Muscle layer of duodenum (tissue), 2 donors: ENCODE measurements around the gene SDR39U1.
A peak's percentile ranks its signal among the peaks of the same experiment; 100 is the strongest.
"Not testable (repeated sequence)": the region's sequence is repeated elsewhere in the genome, so short reads cannot be mapped to it uniquely, and the experiment has no call there.

Experiments
- H3K27ac ChIP-seq: one replicate; pipeline ENCODE4 v1.7.0; 2013; ENCODE audit warnings: mild to moderate bottlenecking, low read length
- H3K27me3 ChIP-seq: one replicate; pipeline ENCODE4 v1.7.0; 2013; ENCODE audit warnings: low read depth, mild to moderate bottlenecking, control low read depth, low read length
- H3K36me3 ChIP-seq, 2 donors: one replicate each; pipeline ENCODE4 v1.7.0; 2013; ENCODE audit warnings: low read length in 2 of 2, control low read depth in 1 of 2, mild to moderate bottlenecking in 1 of 2; ENCODE audit not compliant: insufficient read depth in 2 of 2, control insufficient read depth in 1 of 2
- H3K4me1 ChIP-seq, 2 donors: one replicate each; pipeline ENCODE4 v1.7.0; 2013; ENCODE audit warnings: low read length in 2 of 2, mild to moderate bottlenecking in 2 of 2, control low read depth in 1 of 2, moderate library complexity in 1 of 2; ENCODE audit not compliant: insufficient read depth in 2 of 2, control insufficient read depth in 1 of 2
- H3K4me3 ChIP-seq, 2 donors: one replicate each; pipeline ENCODE4 v1.7.0; 2013; ENCODE audit warnings: low read length in 2 of 2, low read depth in 1 of 2, mild to moderate bottlenecking in 1 of 2
- H3K9me3 ChIP-seq, 2 donors: one replicate each; pipeline ENCODE4 v1.7.0; 2013; ENCODE audit warnings: low read length in 2 of 2, control low read depth in 1 of 2, mild to moderate bottlenecking in 1 of 2; ENCODE audit not compliant: control insufficient read depth in 1 of 2
- donor health status: healthy.

SDR39U1 gene

GRCh38 chr14:24442240-24443052, at the start of gene SDR39U1:
TSS of gene SDR39U1 (minus strand) at chr14:24442776. CDS start at chr14:24442769, 7 bp downstream.
- peak within 1 kb of the TSS; percentile 99 for H3K27ac ChIP-seq

GRCh38 chr14:24491586-24492408, 49.2 kb upstream of the SDR39U1 start:
- not testable (repeated sequence) for H3K4me1 ChIP-seq, H3K27me3 ChIP-seq, H3K9me3 ChIP-seq, H3K4me3 ChIP-seq, H3K36me3 ChIP-seq, H3K27ac ChIP-seq

More at GRCh38 chr14:24442240-24443052, at the start of gene SDR39U1:
- peaks cover 8 to 33% of the 10 kb centered on the region in 2 donors for H3K4me1 ChIP-seq
- no peaks in the 10 kb centered on the region for H3K27me3 ChIP-seq
- peaks cover 32 to 38% of the 10 kb centered on the region in 2 donors for H3K36me3 ChIP-seq
- no peaks in the 10 kb centered on the region for H3K9me3 ChIP-seq
- H3K4me3 ChIP-seq: peak within 1 kb of the TSS; percentile 71 to 88

GRCh38 chr14:24483604-24484252, 41.2 kb upstream of the SDR39U1 start:
- H3K36me3 ChIP-seq: no peaks in the 10 kb centered on the region
- no peak overlapping the region for H3K4me3 ChIP-seq
- no peaks in the 10 kb centered on the region for H3K27me3 ChIP-seq
- H3K9me3 ChIP-seq: no peaks in the 10 kb centered on the region
- H3K27ac ChIP-seq: no peak overlapping the region
- no peaks in the 10 kb centered on the region for H3K4me1 ChIP-seq

- H3K4me1 ChIP-seq, H3K4me3 ChIP-seq: not testable (repeated sequence)
Measured at GRCh38 chr14:24482699-24483303, 40.2 kb upstream of the SDR39U1 start.

GRCh38 chr14:24481622-24482324, 39.2 kb upstream of the SDR39U1 start:
- Histone ChIP-seq H3K9me3 (no peaks in the 10 kb centered on the region), H3K27me3 (no peaks in the 10 kb centered on the region), H3K4me1 (no peaks in the 10 kb centered on the region), H3K27ac (no peak overlapping the region), H3K36me3 (no peaks in the 10 kb centered on the region), H3K4me3 (no peak overlapping the region)

More at GRCh38 chr14:24482699-24483303, 40.2 kb upstream of the SDR39U1 start:
- not testable (repeated sequence) for H3K36me3 ChIP-seq, H3K27ac ChIP-seq, H3K9me3 ChIP-seq, H3K27me3 ChIP-seq

- H3K4me1 ChIP-seq, H3K27me3 ChIP-seq, H3K4me3 ChIP-seq, H3K27ac ChIP-seq, H3K36me3 ChIP-seq, H3K9me3 ChIP-seq: not testable (repeated sequence)
Measured at GRCh38 chr14:24479999-24480398, 37.4 kb upstream of the SDR39U1 start.

- no peaks in the 10 kb centered on the region for H3K4me1 ChIP-seq
- H3K27me3 ChIP-seq: no peaks in the 10 kb centered on the region
- no peaks in the 10 kb centered on the region for H3K36me3 ChIP-seq
- no peak overlapping the region for H3K4me3 ChIP-seq
- no peaks in the 10 kb centered on the region for H3K9me3 ChIP-seq
- no peak overlapping the region for H3K27ac ChIP-seq
Measured at GRCh38 chr14:24475261-24475660, 32.7 kb upstream of the SDR39U1 start.

- no peaks in the 10 kb centered on the region for H3K4me1 ChIP-seq
- H3K4me3 ChIP-seq: no peak overlapping the region
- no peak overlapping the region for H3K27ac ChIP-seq
- no peaks in the 10 kb centered on the region for H3K9me3 ChIP-seq
- no peaks in the 10 kb centered on the region for H3K27me3 ChIP-seq
- H3K36me3 ChIP-seq: no peaks in the 10 kb centered on the region
Measured at GRCh38 chr14:24473211-24473610, 30.6 kb upstream of the SDR39U1 start.

- H3K4me1 ChIP-seq, H3K27ac ChIP-seq, H3K4me3 ChIP-seq, H3K9me3 ChIP-seq, H3K27me3 ChIP-seq, H3K36me3 ChIP-seq: not testable (repeated sequence)
Measured at GRCh38 chr14:24470450-24470849, 27.9 kb upstream of the SDR39U1 start.

- H3K9me3 ChIP-seq: no peaks in the 10 kb centered on the region
- no peaks in the 10 kb centered on the region for H3K27me3 ChIP-seq
- H3K4me3 ChIP-seq: no peak overlapping the region
- H3K4me1 ChIP-seq: no peaks in the 10 kb centered on the region
- no peaks in the 10 kb centered on the region for H3K36me3 ChIP-seq
- no peak overlapping the region for H3K27ac ChIP-seq
Measured at GRCh38 chr14:24465805-24466204, 23.2 kb upstream of the SDR39U1 start.
